Measurements from ENCODE around the gene SPATA31D4. TPM values are rescaled to one million over a fixed set of nuclear protein-coding genes. Genes with fewer than 3 reads are reported as not detected.

The SPATA31D4 gene
- total RNA-seq, 2 experiments from 2014 or later = not detected

DNA sequence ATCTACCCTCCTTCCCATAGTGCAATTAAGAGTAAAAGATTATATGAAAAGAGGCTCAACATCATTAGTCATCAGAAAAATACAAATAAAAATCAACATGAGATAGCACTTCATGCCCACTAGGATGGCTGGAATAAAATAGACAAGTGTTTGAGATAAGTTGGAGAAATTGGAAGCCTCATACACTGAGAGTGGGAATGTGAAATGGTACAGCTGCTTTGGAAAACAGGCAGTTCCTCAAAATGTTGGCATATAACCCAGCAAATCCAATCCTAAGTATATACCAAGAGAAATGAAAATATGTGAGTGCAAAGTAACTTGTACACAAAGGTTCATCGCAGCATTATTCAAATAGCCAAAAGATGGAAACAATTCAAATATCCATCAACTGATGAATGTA lies 24.9 kb downstream of the SPATA31D4 start:
- TF ChIP-seq, protein P1, sequence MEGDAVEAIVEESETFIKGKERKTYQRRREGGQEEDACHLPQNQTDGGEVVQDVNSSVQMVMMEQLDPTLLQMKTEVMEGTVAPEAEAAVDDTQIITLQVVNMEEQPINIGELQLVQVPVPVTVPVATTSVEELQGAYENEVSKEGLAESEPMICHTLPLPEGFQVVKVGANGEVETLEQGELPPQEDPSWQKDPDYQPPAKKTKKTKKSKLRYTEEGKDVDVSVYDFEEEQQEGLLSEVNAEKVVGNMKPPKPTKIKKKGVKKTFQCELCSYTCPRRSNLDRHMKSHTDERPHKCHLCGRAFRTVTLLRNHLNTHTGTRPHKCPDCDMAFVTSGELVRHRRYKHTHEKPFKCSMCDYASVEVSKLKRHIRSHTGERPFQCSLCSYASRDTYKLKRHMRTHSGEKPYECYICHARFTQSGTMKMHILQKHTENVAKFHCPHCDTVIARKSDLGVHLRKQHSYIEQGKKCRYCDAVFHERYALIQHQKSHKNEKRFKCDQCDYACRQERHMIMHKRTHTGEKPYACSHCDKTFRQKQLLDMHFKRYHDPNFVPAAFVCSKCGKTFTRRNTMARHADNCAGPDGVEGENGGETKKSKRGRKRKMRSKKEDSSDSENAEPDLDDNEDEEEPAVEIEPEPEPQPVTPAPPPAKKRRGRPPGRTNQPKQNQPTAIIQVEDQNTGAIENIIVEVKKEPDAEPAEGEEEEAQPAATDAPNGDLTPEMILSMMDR (conservative IDR thresholded peaks at IDR 0.05; ENCODE audit: low read length) = no peak
- no peak for TF ChIP-seq EZH2phosphoT487 (IDR thresholded peaks at IDR 0.05; ENCODE audit: borderline replicate concordance, low read depth, low read length)
- CTCF ChIA-PET (ENCODE audit: unreplicated experiment) = no interaction called here
- Histone ChIP-seq H3K4me2 (ENCODE audit: low read length) (no peak overlapping the region), H4K20me1 (ENCODE audit: insufficient read depth, low read length) (no peaks in the 10 kb centered on the region), H3K27ac (ENCODE audit: low read depth, low read length, poor library complexity, severe bottlenecking) (no peak overlapping the region), H3K4me1 (ENCODE audit: insufficient read depth, low read length, poor library complexity, severe bottlenecking) (no peaks in the 10 kb centered on the region), H3K79me2 (ENCODE audit: insufficient read depth, low read depth, low read length) (no peaks in the 10 kb centered on the region), H3K9me2 (ENCODE audit: insufficient read depth, low read length) (no peaks in the 10 kb centered on the region), H3K36me3 (ENCODE audit: insufficient read depth, low read length) (no peaks in the 10 kb centered on the region), H2AFZ (ENCODE audit: low read length) (no peak overlapping the region), H3K9me3 (ENCODE audit: low read length) (no peaks in the 10 kb centered on the region), H3K4me3 (ENCODE audit: low read depth, low read length, poor library complexity, severe bottlenecking) (no peak overlapping the region)
- BruUV-seq (replicated peaks) = no TSS peak
- POLR2A ChIA-PET = no interaction called here
- intact Hi-C loops (cut with micrococcal nuclease; ENCODE audit: unreplicated experiment) = no loop called here
- no peak for DNase-seq (ENCODE audit: low spot score)

DNA sequence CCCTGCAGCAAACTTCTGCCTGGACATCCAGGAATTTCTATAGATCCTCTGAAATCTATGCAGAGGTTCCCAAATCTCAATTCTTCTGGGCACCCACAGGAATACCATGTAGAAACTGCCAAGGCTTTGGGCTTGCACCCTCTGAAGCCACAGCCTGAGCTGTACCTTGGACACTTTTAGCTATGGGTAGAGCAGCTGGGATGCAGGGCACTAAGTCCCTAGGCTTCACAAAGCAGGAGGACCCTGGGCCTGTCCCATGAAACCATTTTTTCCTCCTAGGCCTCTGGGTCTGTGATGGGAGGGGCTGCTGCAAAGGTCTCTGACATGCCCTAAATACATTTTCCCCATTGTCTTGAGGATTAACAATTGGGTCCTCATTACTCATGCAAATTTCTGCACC lies 27.4 kb downstream of the SPATA31D4 start:
- Histone ChIP-seq H4K20me1 (ENCODE audit: insufficient read depth, low read length) (no peaks in the 10 kb centered on the region), H3K27ac (ENCODE audit: low read depth, low read length, poor library complexity, severe bottlenecking) (no peak overlapping the region), H3K79me2 (ENCODE audit: insufficient read depth, low read depth, low read length) (no peaks in the 10 kb centered on the region), H3K36me3 (ENCODE audit: insufficient read depth, low read length) (no peaks in the 10 kb centered on the region), H2AFZ (ENCODE audit: low read length) (no peak overlapping the region), H3K4me2 (ENCODE audit: low read length) (no peak overlapping the region), H3K4me1 (ENCODE audit: insufficient read depth, low read length, poor library complexity, severe bottlenecking) (no peaks in the 10 kb centered on the region), H3K9me3 (ENCODE audit: low read length) (no peaks in the 10 kb centered on the region), H3K9me2 (ENCODE audit: insufficient read depth, low read length) (no peaks in the 10 kb centered on the region), H3K4me3 (ENCODE audit: low read depth, low read length, poor library complexity, severe bottlenecking) (no peak overlapping the region)
- no TSS peak for BruUV-seq (replicated peaks)
- ChIA-PET POLR2A (interaction anchor here (0.6 kb wide), 1 partner anchor 624 kb away, joined by 6 read pairs; no protein-coding TSS in a partner anchor), CTCF (ENCODE audit: unreplicated experiment) (no interaction called here)
- no peak for DNase-seq (ENCODE audit: low spot score)
- no peak for TF ChIP-seq EZH2phosphoT487 (IDR thresholded peaks at IDR 0.05; ENCODE audit: borderline replicate concordance, low read depth, low read length)
- TF ChIP-seq, protein P1 (conservative IDR thresholded peaks at IDR 0.05; ENCODE audit: low read length) = no peak
- intact Hi-C loops (cut with micrococcal nuclease; ENCODE audit: unreplicated experiment) = no loop called here

DNA sequence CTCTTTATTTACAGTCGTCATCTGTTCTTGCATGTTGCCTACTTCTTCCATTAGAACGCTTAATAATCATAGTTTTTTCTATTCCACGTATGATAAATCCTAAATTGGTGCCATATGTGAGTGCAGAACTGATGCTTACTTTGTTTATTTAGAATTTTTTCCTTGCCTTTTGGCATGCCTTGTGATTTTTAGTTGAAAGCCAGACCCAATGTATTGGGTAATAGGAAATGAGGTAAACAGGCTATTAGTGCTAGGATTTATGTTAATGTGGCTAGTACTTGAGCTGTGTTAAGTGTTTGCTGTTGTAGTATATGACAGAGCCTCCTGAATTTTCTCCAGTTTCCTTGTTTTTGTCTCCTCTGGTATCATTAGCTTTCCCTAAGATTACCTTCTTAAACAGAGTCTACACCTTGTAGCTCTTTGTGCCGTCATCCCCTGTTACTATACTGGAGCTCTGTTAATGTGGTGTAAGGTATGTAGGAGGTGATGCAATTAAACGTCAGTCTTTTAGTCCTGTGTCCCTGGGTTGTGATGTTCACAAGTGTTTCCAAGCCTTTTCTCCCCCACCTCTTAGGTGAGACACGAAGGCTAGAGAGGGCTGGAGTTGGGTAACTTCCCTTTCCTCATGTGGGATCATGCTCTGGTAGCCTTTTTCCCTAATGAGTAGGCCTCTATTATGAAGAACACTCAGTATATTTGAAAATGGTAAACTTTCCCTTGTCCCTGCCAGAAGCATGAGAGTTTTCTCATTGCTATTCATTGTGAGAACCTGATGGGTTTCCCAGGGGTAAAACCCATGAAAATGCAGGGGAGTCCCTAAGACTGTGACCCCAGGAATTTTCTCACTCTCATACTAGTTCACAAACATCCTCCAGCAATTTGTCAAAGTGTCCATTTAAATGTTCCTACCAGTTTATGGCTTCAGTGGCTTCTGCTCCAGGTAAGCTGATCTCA lies 36.3 kb downstream of the SPATA31D4 start:
- H3K36me3 ChIP-seq (ENCODE audit: insufficient read depth, low read length) = no peaks in the 10 kb centered on the region
- CTCF ChIA-PET (ENCODE audit: unreplicated experiment) = no interaction called here
- no peaks in the 10 kb centered on the region for H3K9me2 ChIP-seq (ENCODE audit: insufficient read depth, low read length)
- no peaks in the 10 kb centered on the region for H3K79me2 ChIP-seq (ENCODE audit: insufficient read depth, low read depth, low read length)
- no peak overlapping the region for H3K27ac ChIP-seq (ENCODE audit: low read depth, low read length, poor library complexity, severe bottlenecking)
- no peak for TF ChIP-seq EZH2phosphoT487 (IDR thresholded peaks at IDR 0.05; ENCODE audit: borderline replicate concordance, low read depth, low read length)
- TF ChIP-seq, protein P1 (conservative IDR thresholded peaks at IDR 0.05; ENCODE audit: low read length) = no peak
- H3K9me3 ChIP-seq (ENCODE audit: low read length) = no peaks in the 10 kb centered on the region
- intact Hi-C loops (cut with micrococcal nuclease; ENCODE audit: unreplicated experiment) = no loop called here
- no peaks in the 10 kb centered on the region for H4K20me1 ChIP-seq (ENCODE audit: insufficient read depth, low read length)
- H2AFZ ChIP-seq (ENCODE audit: low read length) = no peak overlapping the region
- H3K4me3 ChIP-seq (ENCODE audit: low read depth, low read length, poor library complexity, severe bottlenecking) = no peak overlapping the region
- no peaks in the 10 kb centered on the region for H3K4me1 ChIP-seq (ENCODE audit: insufficient read depth, low read length, poor library complexity, severe bottlenecking)
- H3K4me2 ChIP-seq (ENCODE audit: low read length) = no peak overlapping the region
- DNase-seq (ENCODE audit: low spot score) = no peak
- POLR2A ChIA-PET = no interaction called here
- BruUV-seq (replicated peaks) = no TSS peak
